HG03066 (cell line): Measurements from ENCODE around the gene REX1BD.
"Not testable (repeated sequence)": the region's sequence is repeated elsewhere in the genome, so short reads cannot be mapped to it uniquely, and the experiment has no call there.

Experiments used
- ATAC-seq: cut with Tn5 transposase; IDR thresholded peaks from one replicate; pipeline ENCODE4 v1.9.1; 2021; ENCODE audit warnings: low read depth; ENCODE audit not compliant: unreplicated experiment

REX1BD gene

DNA sequence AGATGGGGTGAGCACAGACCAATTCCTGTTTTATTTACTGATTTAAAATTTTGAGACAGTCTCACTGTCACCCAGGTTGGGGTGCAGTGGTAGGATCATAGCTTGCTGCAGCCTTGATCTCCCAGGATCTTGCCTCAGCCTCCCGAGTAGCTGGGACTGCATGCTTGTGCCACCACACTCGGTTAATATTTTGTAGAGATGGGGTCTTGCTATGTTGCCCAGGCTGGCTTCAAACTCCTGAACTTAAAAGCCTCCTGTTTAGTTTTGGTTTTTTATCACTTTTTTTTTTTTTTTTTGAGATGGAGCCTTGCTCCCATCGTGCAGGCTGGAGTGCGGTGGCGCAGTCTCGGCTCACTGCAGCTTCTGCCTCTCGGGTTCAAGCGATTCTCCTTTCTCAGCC lies 12.2 kb upstream of the REX1BD start:
- ATAC-seq: no peak

DNA sequence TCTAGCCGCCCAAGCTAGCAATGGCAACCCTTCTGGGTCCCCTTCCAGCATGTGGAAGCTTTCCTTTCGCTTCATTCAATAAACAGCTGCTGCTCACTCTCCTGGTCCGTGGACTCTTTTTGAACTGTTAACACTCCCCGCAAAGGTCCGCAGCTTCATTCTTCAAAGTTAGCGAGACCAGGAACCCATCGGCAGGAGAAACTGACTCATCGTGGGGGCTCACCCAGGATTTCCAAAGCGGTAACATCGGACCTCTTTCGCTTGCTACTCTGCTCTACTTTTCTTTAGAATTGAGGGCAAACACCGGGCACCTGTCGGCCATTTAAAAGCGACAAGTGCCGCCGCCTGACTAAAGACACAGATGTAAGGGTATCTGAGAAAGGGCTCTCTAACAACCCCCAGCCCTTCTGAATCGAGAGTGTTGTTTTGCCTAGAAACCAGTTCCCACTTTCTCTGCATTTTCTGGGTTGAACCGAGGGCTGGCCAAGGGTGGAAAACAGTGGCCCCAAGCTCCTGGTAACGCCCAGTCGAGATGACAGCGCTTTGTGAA lies 11.2 kb upstream of the REX1BD start:
- ATAC-seq: no peak

DNA sequence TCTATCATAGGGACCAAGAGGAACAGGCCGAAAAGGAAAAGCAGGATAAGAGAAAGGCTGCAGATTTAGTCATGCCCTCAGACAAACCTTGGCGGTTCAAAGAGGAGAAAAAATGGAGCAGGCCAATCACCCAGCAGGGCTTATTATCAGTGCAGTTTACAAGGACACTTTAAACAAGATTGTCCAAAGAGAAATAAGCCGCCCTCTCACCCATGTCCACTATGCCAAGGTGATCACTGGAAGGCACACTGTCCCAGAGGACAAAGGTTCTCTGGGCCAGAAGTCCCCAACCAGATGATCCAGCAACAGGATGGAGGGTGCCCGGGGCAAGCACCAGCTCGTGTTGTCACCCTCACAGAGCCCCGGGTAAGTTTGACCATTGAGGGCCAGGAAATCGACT lies 8.3 kb upstream of the REX1BD start:
- ATAC-seq: no peak

DNA sequence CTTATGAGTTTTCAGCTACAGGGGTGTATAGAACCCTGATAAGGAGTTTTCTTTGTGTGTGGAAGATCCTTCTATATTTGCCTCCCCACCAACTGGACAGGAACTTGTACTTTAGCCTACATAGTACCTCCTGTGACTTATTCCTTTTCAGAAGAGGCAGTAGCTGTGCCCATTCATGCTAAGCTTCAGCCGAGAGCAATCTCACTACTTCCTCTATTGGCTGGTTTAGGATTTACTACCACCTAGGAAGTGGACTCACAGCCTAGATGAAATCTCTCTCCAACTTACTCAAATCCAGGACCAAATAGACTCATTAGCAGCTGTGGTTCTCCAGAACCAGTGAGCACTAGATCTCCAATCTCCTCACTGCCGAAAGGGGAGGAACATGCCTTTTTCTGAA lies 2.3 kb upstream of the REX1BD start:
- no peak for ATAC-seq

DNA sequence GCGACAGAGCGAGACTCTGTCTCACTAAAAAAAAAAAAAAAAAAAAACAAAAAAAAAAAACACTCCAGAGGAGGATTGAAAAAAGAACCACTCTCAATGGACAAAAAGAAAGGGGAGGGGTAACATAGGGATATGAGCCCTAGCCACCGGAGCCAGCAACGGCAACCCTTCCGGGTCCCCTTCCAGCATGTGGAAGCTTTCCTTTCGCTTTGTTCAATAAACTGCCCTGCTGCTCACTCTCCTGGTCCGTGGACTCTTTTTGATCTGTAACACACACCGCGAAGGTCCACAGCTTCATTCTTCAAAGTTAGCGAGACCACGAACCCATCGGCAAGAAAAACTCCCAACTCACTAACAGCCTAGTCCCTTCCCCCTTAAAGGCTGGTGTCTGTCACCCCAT lies 1.0 kb upstream of the REX1BD start:
- no peak for ATAC-seq

DNA sequence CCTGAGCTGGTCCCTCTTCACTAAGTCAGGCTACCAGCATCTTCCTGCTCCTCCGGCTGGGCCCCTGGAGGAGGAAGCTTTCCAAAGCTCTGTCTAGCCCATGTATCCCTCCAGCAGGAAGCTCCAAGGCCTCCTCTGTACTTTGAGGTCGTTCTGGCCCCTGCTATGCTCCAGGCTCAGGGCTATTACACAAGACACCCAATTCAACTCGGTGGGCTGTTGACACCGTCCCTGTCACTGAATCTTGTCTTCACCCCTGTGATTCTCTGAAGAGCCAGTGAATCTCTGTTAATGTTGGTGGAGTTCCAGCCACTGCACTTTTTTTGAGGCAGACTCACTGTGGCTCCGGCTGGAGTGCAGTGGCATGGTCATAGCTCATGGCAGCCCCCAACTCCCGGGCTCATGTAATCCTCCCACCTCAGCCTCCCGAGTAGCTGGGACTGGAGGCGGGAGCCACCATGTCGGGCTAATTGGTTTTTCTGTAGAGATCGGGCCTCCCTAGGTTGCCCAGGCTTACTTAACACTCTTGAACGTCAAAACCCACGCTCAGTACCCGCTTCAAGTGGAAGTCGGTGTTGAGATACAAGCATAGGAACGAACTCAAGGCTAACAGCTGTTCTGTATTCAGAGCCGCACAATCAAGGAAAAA lies 512 bp upstream of the REX1BD start:
- ATAC-seq: no peak

DNA sequence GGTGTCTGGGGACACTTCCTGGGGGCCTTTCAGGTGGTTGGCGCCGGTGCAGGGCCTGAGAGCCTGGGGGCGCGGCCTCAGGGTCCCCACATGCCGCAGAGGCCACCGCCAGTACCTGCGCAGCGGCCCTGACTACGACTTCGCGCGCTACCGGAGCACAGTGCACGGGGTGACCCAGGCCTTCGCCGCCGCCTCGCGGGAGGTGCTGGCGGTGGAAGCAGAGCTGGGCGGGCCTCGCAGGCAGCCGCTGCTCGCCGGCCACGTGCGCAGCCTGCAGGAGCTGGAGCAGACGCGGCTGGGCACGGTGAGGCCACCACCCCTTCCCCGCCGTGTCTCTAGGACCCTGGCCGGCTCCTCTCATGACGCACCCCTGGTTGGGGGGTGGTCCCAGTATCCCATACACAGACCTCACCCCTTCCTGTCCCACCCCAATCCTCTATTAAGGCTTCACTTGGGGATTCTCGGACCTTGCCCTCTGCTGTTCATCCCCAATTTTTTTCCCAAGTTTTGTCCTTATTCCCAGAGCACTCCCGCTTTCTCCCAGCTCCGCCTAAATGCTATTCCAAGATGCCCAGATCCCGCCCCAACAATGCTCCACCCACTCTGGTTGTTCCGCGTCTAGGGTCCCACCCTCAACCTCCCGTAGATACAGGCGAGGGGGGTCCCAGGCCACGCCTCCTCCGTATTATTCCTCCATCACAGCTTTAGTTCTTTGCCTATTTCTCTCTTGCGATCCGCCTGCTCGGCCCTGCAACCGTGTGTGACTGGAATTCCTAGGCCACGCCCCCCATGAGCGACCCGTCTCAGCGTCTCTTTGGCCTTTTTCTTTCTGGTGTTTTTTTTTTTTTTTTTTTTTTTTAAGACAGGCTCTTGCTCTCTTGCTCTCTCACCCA lies 1.0 kb downstream of the REX1BD start:
- ATAC-seq: peak; percentile 19

DNA sequence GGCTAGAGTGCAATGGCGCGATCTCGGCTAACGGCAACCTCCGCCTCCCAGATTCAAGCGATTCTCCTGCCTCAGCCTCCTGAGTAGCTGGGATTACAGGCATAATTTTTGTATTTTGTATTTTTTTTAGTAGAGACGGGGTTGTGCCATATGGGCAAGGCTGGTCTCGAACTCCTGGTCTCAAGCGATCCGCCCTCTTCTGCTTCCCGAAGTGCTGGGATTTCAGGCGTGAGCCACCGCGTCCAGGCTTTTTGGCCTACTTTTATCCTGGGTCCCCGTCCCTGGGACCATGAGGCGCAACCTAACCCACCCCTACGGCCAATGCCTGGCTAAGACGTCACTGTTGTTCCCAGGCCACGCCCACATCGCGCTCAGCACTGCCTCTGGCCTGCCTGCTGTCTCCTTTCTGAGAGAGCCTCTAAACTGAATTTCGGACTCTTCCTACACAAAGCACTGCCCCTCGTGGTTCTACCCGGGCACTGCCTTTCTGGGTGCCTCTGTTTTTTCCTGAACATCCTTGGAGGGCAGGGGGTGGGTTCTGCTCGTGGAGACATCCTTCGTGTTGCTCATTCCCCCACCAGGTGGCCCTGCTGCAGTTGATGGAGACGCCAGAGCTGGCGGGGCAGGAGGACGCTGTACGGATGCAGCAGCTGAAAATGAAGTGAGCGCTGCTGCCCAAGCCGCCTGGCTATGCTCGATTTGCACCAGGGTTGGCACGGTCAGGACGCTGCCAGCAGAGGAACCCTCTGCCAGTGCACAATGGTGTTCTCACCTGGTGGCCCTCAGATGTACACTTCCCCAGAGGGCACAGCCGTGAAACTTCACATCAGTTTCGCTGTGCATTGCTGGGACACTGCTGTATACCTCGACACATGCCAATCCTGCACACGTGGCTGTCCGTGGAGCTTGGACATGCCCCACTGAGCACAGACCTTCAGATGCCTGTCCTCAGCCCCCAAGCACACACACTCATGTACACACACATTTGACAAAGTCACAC lies 2.0 kb downstream of the REX1BD start:
- no peak for ATAC-seq

DNA sequence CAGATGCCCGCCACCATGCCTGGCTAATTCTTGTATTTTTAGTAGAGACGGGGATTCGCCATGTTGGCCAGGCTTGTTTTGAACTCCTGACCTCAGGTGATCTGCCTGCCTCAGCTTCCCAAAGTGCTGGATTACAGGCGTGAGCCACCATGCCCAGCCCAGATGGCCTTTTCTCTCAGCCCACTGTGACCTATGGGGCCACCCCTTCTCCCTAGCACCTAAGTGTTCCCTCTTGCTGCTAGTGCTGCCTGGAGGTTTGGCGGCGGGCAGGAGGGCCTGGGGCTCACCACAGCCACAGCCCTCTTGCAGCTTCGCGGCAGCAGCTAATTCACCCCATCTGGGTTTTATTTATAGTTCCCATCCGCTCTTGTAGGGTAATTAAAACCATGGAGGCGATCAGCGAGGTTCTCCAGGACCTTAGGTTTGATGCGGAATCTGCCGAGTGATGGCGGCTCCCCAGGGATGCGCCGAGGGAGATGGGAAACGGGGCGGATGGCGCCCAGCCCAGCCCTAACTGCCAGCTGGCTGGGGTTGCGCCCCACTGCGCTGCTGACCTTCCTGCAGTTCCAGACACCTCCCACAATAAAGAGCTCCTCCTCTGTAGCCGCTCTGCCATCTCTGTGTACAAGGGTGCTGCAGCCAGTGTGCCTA lies 3.3 kb downstream of the REX1BD start:
- ATAC-seq: no peak

DNA sequence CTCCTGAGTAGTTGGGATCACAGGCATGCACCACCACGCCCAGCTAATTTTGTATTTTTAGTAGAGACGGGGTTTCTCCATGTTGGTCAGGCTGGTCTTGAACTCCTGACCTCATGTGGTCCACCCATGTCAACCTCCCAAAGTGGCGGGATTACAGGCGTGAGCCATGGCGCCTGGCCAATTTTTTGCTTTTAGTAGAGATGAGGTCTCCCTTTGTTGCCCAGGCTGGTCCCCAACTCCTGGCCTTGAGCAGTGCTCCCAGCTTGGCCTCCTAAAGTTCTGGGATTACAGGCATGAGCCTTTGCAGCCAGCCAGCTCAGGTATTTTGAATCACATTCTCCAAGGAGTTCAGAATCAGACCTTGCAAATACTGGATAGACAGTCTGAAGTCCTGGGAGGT lies 4.1 kb downstream of the REX1BD start:
- ATAC-seq: not testable (repeated sequence)

DNA sequence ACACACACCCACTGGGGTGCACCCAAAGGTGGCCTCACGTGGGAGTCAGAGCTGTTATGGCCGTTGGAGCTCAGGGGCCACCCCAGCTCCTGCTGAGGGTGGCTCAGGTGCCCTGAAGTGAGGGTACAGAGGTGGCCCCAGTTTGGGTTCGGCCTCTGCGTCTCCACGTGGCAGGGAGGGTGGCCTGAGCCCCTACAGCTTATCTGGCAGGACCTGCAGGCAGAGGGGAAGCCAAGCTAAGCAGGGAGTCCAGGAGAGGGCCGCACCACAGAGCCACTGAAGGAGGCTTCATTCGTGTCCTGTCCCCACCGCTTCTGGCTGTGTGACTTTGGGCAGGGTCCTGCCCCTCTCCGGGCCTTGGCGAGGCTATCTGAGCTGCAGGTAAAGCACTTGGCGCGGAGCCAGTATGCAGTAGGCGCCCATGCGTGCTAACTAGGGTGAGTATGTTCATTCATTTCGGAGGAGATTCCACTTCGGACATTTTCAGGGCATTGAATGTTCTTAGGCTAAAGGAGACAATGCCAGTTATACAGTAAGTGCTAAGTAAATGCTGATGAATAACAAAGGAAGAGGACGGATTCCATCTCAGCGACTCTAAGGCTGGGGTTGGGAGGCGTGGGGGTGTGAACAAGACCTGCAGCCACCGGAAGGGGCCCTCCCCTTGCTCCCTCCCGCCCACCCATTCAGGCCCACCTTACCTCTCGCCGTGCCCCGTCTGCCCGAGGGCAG lies 4.9 kb downstream of the REX1BD start:
- ATAC-seq: no peak

DNA sequence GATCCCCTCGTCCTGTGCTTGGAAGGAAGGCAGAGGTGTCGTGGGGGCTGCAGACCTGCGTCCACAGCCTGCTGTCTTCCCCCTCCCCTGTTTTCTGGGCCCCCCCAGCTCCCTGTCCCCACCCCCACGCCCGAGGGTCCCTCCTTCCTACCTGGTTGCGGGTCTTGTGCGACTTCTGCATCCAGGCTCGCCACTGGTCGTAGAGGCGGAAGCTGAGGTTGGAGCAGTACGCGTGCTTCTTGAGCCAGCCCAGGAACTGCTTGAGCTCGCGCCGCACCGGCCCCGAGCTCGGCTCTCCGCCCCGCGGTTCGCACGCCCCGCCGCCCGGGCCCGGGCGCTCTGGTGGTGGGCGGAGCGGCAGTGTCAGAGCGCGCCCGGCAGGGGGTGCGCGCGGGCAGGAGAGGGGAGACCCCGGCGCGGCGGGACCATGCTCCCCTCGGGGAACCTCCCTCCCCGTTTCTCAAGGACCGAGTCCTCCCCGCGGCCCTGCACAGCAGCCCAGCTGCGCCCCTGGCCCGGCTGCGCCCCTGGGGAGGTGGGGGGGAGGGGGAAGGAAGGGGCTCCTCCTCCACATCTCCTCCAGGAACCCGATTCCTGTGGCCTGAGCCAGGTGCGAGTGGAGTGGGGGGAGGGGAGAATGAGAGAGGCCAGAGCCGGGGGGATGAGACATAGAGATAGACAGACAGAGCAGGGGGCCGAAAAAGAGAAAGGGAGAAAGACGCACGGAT lies 5.7 kb downstream of the REX1BD start:
- ATAC-seq: no peak

DNA sequence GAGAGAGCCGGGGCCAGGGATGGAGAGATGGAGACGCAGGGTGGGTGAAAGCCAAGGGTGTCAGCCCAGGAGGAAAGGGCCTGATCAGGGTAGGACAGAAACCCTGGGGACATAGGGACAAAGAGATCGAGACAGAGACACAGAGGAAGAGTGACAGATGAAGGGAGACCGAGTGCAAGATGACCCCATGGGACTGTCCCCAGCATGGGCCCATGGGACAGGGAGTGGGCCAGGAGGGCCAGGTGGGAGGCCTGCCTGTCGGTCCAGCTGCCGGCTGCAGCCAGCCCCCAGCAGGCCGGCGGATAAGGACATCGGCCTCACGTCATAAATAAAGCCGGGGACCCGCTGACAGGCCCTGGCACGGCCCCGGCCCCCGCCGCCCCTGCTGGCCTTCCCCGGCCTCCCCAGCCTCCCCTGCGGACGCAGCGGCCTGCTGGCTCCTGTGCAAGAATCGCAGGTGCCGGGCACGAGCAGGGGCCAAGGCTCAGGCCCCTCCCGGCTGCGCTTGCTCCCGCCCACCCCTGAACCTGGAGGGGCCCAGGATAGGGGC lies 6.3 kb downstream of the REX1BD start:
- no peak for ATAC-seq

DNA sequence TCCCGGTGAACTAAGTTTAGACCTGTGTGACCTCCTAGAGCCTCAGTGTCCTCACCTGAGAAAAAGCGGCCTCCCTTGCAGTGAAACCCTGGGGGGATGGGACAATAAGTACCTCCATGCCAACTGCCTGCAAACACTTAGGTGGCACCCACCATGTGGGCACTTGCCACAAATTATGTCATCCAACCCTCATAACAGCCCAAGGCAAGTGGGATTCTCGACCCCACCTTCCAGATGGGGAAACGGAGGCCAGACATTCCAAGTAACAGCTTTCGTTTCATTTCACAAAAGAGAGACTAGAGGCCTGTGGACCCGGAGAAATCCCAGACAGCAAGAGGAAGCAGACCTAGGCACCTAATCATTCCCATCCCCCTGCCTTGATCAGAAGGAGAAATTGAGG lies 6.9 kb downstream of the REX1BD start:
- ATAC-seq: no peak

DNA sequence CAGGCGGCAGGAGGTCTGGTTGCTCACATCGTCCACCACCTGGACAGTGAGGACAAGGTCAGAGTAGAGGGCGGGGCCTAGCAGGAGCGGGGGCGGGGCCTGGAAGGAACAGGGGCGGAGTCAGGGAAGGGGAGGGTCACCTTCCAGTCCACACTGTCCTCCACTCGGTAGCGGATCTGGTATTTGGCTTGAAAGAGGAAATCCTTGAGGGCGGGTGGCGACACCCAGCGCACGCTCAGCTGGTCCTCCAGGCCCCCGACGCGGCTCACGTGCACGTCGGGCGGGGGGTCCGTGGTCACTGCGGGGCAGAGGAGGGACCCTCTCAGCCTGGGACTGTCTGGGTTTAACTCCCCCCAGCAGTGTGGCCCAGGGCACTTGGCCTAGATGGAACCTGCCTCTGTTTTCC lies 8.2 kb downstream of the REX1BD start:
- ATAC-seq: no peak

DNA sequence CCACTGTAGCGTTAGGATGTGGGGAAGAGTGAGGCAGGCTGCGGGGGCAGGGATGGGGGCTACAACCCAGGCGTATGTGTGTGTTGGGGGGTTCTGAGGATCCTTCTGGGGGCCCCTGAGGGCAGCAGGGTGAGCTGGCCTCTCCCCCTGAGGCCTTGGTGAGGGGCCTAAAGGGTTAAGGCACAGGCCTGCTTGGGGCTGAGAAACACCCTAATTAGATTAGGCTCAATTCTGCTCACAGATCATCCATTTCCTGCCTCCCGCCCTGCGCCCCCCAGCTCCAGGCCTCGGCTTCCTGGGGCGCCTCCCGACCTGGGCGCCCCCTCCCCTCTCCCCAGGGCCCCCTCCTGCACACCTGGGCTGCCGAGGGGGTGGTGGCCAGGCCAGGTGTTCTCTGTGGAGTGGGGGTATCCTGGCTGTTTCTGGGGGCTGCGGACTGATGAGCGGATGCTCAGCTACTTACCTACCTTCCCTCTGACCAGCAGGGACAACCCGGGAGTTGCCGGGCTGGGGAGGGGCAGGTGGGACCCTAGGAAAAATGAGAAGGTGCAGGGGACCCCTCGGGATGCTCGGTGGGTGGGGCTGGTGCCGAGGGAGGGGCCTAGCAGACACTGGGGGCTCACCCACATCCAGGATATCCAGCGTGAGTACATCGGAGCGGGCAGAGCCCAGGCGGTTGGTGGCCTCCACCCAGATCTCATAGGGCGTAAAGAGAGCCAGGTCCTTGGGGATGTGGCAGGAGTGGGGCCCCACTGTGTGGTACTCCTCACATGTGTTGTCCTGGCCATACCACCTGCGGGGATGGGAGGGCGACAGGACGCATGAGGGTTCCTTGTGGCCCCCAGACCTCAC lies 9.4 kb downstream of the REX1BD start:
- no peak for ATAC-seq

DNA sequence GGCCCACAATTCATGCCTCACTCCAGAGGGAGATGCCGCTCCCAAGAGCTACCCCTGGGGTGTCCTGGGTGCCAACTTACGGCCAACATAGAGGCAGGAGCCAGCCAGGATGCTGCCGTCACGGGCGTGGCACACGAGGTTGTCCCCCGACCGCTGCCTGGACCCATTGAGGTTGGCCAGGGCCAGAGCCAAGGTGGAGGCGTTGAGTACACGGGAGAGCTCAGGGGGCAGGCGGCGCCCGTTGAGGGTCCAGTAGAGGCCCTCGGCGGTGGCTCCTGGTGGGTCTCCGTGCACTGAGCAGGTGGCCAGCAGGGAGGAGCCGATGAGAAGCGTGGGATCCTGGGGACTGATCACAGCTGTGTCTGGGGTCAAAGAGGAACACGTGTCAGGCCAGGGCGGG lies 10.9 kb downstream of the REX1BD start:
- no peak for ATAC-seq
